B cell (primary cell): ENCODE results near the gene TNFAIP1. TPM values are rescaled to one million over a fixed set of nuclear protein-coding genes. Genes with fewer than 3 reads are reported as not detected.

Experiments
- ATAC-seq: fragments of 200-7000 bp; cut with Tn5 transposase; one replicate; pipeline ENCODE4 v1.10.0; 2021; ENCODE audit warnings: low read depth, mild to moderate bottlenecking, moderate number of reproducible peaks, moderate library complexity
- CTCF ChIA-PET: fragments of 350-600 bp; sonication (Branson Sonifier 250); formaldehyde crosslinking; loops from one replicate; lab custom pipeline; 2021; ENCODE audit warnings: antibody characterized with exemption, inconsistent platforms; lab: Charles Lee
- POLR2A ChIA-PET: fragments of 350-600 bp; sonication (Branson Sonifier 250); formaldehyde crosslinking; loops from one replicate; lab custom pipeline; 2021; ENCODE audit warnings: antibody characterized with exemption; lab: Charles Lee
- DNase-seq: peaks from one replicate; pipeline ENCODE4 v3.0.0; 2013
- H2AFZ ChIP-seq: 2 replicates; pipeline ENCODE4 v1.6.1; 2012; ENCODE audit warnings: mild to moderate bottlenecking, low read depth, low read length; ENCODE audit not compliant: insufficient read depth, poor library complexity, severe bottlenecking
- H3K27ac ChIP-seq, 2 donors: 1 replicate in 1 of 2; 2 replicates in 1 of 2; pipeline ENCODE4 v1.5.1; 2012 to 2013; ENCODE audit warnings: low read length in 2 of 2, mild to moderate bottlenecking in 2 of 2, moderate library complexity in 1 of 2
- H3K27me3 ChIP-seq, 4 experiments: fragments of 200-600 bp in 1 of 4; sonication (generic) in 1 of 4; replicated peaks in 1 of 4; 1 replicate in 2 of 4; 2 replicates in 2 of 4; pipeline versions ENCODE4 v1.6.1 to v1.7.0; 2013 to 2016; ENCODE audit warnings: low read length in 3 of 4, mild to moderate bottlenecking in 2 of 4, mixed read lengths in 1 of 4, moderate library complexity in 1 of 4; ENCODE audit not compliant: insufficient read depth in 4 of 4, control insufficient read depth in 3 of 4; ENCODE audit errors: control extremely low read depth in 1 of 4
- H3K36me3 ChIP-seq, 2 experiments: replicated peaks in 1 of 2; 1 replicate in 1 of 2; 2 replicates in 1 of 2; pipeline versions ENCODE4 v1.6.1 to v1.7.1; 2013; ENCODE audit warnings: low read length in 1 of 2; ENCODE audit not compliant: insufficient read depth in 2 of 2, control insufficient read depth in 1 of 2; ENCODE audit errors: control extremely low read depth in 1 of 2, extremely low read depth in 1 of 2
- H3K4me1 ChIP-seq, 2 donors: fragments of 200-600 bp in 1 of 2; sonication (generic) in 1 of 2; 1 replicate in 1 of 2; 2 replicates in 1 of 2; pipeline versions ENCODE4 v1.5.1 to v1.6.1; 2013 to 2017; ENCODE audit warnings: low read length in 2 of 2; ENCODE audit not compliant: control insufficient read depth in 2 of 2, insufficient read depth in 2 of 2
- H3K4me2 ChIP-seq: replicated peaks from 2 replicates; pipeline ENCODE3; 2012; ENCODE audit warnings: mild to moderate bottlenecking, low read depth, low read length; ENCODE audit not compliant: poor library complexity, severe bottlenecking
- H3K4me3 ChIP-seq, 5 experiments: fragments of 200-600 bp in 1 of 5; sonication (generic) in 1 of 5; 1 replicate in 3 of 5; 2 replicates in 2 of 5; pipeline versions ENCODE4 v1.5.1 to v1.7.0; 2011 to 2016; ENCODE audit warnings: low read length in 4 of 5, mild to moderate bottlenecking in 4 of 5, low read depth in 2 of 5, control low read depth in 1 of 5, moderate library complexity in 1 of 5; ENCODE audit not compliant: insufficient read depth in 1 of 5; ENCODE audit errors: control extremely low read depth in 1 of 5, extremely low read depth in 1 of 5
- H3K79me2 ChIP-seq: fragments of 200-600 bp; sonication (generic); one replicate; pipeline ENCODE4 v1.6.0; 2016; ENCODE audit warnings: low read length; ENCODE audit not compliant: control insufficient read depth, insufficient read depth
- H3K9ac ChIP-seq: fragments of 200-600 bp; sonication (generic); 2 replicates; pipeline ENCODE4 v1.6.1; 2017; ENCODE audit warnings: mild to moderate bottlenecking, low read length, moderate library complexity
- H3K9me3 ChIP-seq, 3 donors: one replicate each; pipeline versions ENCODE4 v1.6.1 to v1.7.1; 2013; ENCODE audit warnings: low read length in 2 of 3; ENCODE audit not compliant: control insufficient read depth in 2 of 3, insufficient read depth in 1 of 3; ENCODE audit errors: control extremely low read depth in 1 of 3
- H4K20me1 ChIP-seq: 2 replicates; pipeline ENCODE4 v1.6.0; 2012; ENCODE audit warnings: mild to moderate bottlenecking, low read length; ENCODE audit not compliant: insufficient read depth, control insufficient read depth, poor library complexity, severe bottlenecking
- H3K27ac Mint-ChIP-seq: one replicate; pipeline ENCODE4 v1.8.0; 2021; ENCODE audit warnings: mixed read lengths
- H3K27me3 Mint-ChIP-seq: one replicate; pipeline ENCODE4 v1.8.0; 2021; ENCODE audit warnings: mixed read lengths
- H3K4me1 Mint-ChIP-seq: one replicate; pipeline ENCODE4 v1.8.0; 2021; ENCODE audit warnings: mixed read lengths
- H3K4me3 Mint-ChIP-seq: one replicate; pipeline ENCODE4 v1.8.0; 2021; ENCODE audit warnings: mixed read lengths
- H3K9me3 Mint-ChIP-seq: one replicate; pipeline ENCODE4 v1.8.0; 2022; ENCODE audit warnings: mixed read lengths; ENCODE audit not compliant: insufficient read depth
- EZH2 ChIP-seq: IDR thresholded peaks from 2 replicates; pipeline ENCODE4 v1.6.1; 2012; ENCODE audit warnings: borderline replicate concordance, low read depth, mild to moderate bottlenecking, moderate library complexity, low read length; ENCODE audit not compliant: insufficient read depth, poor library complexity, severe bottlenecking
- WGBS: methylation state at CpG from one replicate; pipeline ENCODE4 v1.1.5; 2013; ENCODE audit warnings: missing lambda C conversion rate; ENCODE audit not compliant: insufficient coverage; 5-methylcytosine and 5-hydroxymethylcytosine counted together
- intact Hi-C: fragments of 100-400 bp; cut with micrococcal nuclease; formaldehyde crosslinking; loops from one replicate; pipeline ENCODE4 v1.10.0; 2022
- polyA plus RNA-seq: library from polyadenylated mRNA; depleted of rRNA; stranded (reverse); fragments of >200 nt; gene quantifications from 2 replicates; pipeline ENCODE4 v1.2.3, GENCODE V29; 2012
- total RNA-seq, 2 donors: library from RNA; stranded (reverse); fragments of 120-200 nt in 1 of 2; gene quantifications; 1 replicate in 1 of 2; 2 replicates in 1 of 2; pipeline versions ENCODE4 v1.2.3 to v1.2.4, GENCODE V29; 2013 to 2022
- TF ChIP-seq, protein P1 (sequence below): fragments of 200-600 bp; IDR thresholded peaks from one replicate; pipeline ENCODE4 v1.8.0; 2022; ENCODE audit warnings: antibody characterized with exemption, mild to moderate bottlenecking

TNFAIP1 gene
- total and polyA plus RNA-seq, 2 donors (not counting 1 experiment from before 2014, with no cell fraction given): 10.7 to 20.4 TPM

DNA sequence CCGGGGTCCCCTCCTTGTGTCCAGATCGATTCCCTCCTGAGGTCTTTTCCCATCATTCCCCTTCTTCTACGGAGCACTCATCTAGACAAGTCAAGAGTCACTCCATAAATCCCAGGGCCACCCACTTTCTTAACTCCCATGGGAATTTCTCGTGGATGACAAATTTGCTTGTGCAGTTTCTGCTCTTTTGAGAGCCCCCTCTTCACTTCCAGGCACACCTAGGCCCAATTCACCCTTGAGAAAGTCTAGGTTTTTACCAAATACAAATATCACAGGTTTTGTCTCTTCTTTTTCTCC is 22.3 kb downstream of the TNFAIP1 start:
- no peaks in the 10 kb centered on the region for H3K27me3 ChIP-seq
- peaks cover 17 to 22% of the 10 kb centered on the region in 2 donors for H3K4me1 ChIP-seq
- no peak for DNase-seq
- peak overlapping the region; percentile 97 for H3K27ac Mint-ChIP-seq
- no peaks in the 10 kb centered on the region for H3K27me3 Mint-ChIP-seq
- H3K36me3 ChIP-seq: peaks cover 0 to 54% of the 10 kb centered on the region in 2 experiments
- TF ChIP-seq, protein P1, sequence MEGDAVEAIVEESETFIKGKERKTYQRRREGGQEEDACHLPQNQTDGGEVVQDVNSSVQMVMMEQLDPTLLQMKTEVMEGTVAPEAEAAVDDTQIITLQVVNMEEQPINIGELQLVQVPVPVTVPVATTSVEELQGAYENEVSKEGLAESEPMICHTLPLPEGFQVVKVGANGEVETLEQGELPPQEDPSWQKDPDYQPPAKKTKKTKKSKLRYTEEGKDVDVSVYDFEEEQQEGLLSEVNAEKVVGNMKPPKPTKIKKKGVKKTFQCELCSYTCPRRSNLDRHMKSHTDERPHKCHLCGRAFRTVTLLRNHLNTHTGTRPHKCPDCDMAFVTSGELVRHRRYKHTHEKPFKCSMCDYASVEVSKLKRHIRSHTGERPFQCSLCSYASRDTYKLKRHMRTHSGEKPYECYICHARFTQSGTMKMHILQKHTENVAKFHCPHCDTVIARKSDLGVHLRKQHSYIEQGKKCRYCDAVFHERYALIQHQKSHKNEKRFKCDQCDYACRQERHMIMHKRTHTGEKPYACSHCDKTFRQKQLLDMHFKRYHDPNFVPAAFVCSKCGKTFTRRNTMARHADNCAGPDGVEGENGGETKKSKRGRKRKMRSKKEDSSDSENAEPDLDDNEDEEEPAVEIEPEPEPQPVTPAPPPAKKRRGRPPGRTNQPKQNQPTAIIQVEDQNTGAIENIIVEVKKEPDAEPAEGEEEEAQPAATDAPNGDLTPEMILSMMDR: no peak
- peak overlapping the region; percentile 67 to 83 for H3K27ac ChIP-seq
- H3K79me2 ChIP-seq: peaks cover 43% of the 10 kb centered on the region
- peak overlapping the region; percentile 96 for H3K4me2 ChIP-seq
- no peaks in the 10 kb centered on the region for H3K9me3 Mint-ChIP-seq
- peak overlapping the region; percentile 95 for H2AFZ ChIP-seq
- peak overlapping the region; percentile 77 for H3K9ac ChIP-seq
- H4K20me1 ChIP-seq: peaks cover 23% of the 10 kb centered on the region
- no peaks in the 10 kb centered on the region for H3K9me3 ChIP-seq
- H3K4me3 Mint-ChIP-seq: peak overlapping the region; percentile 97
- intact Hi-C loops: loop anchor here (1.0 to 5.0 kb wide), 4 partner anchors 13 to 594 kb away; partner anchors contain the start of genes IFT20, PHF12, SARM1 and TMEM97
- POLR2A ChIA-PET: interaction anchor here (0.6 to 2.3 kb wide), 5 partner anchors 11 to 39 kb away, joined by 3 to 25 read pairs (median 6); partner anchors contain the start of genes IFT20, TMEM97, TNFAIP1 and VTN
- H3K4me1 Mint-ChIP-seq: peaks cover 22% of the 10 kb centered on the region
- WGBS: 4% methylated on average over 4 of the region's 4 CpGs
- no peak for ATAC-seq
- CTCF ChIA-PET: interaction anchor here (1.0 to 2.8 kb wide), 4 partner anchors 14 to 369 kb away, joined by 3 to 19 read pairs (median 8); partner anchors contain the start of genes IFT20, SARM1, TLCD1 and TNFAIP1
- peak overlapping the region; percentile 74 to 91 (median 81) for H3K4me3 ChIP-seq

- Histone ChIP-seq H3K9ac (no peak overlapping the region), H3K4me3 (no peak overlapping the region), H3K4me2 (no peak overlapping the region), H4K20me1 (peaks cover 20% of the 10 kb centered on the region), H3K9me3 (no peaks in the 10 kb centered on the region), H3K79me2 (peaks cover 11% of the 10 kb centered on the region), H3K36me3 (peaks cover 0 to 59% of the 10 kb centered on the region in 2 experiments), H3K27me3 (no peaks in the 10 kb centered on the region), H3K27ac (no peak overlapping the region), H2AFZ (no peak overlapping the region), H3K4me1 (peaks cover 5 to 8% of the 10 kb centered on the region in 2 donors)
- POLR2A ChIA-PET: interaction anchor here (0.6 kb wide), 1 partner anchor 11 kb away, joined by 8 read pairs; no protein-coding TSS in a partner anchor
- H3K9me3 Mint-ChIP-seq: no peaks in the 10 kb centered on the region
- DNase-seq (no peak), ATAC-seq (no peak)
- TF ChIP-seq EZH2: no peak
- TF ChIP-seq, protein P1: no peak
- intact Hi-C loops: no loop called here
- no peaks in the 10 kb centered on the region for H3K27me3 Mint-ChIP-seq
- H3K27ac Mint-ChIP-seq: no peak overlapping the region
- WGBS: no CpG with 5 or more reads among the region's 5 CpGs
- no peak overlapping the region for H3K4me3 Mint-ChIP-seq
- CTCF ChIA-PET: interaction anchor here (1.5 kb wide), 1 partner anchor 28 kb away, joined by 3 read pairs; the partner anchor contains the start of genes IFT20 and TNFAIP1
- H3K4me1 Mint-ChIP-seq: peaks cover 4% of the 10 kb centered on the region
These were observed 27.6 kb downstream of the TNFAIP1 start for GRCh38 chr17:28363186-28363585.
